GM12878 (cell line): ENCODE measurements around the gene IL1RAPL1. TPM values are rescaled to one million over a fixed set of nuclear protein-coding genes. Genes with fewer than 3 reads are reported as not detected.

Source experiments
- GABPA ChIP-seq: IDR thresholded peaks from 2 replicates; pipeline ENCODE4 v1.6.1; 2014; ENCODE audit warnings: antibody characterized with exemption, low read depth, mild to moderate bottlenecking, inconsistent platforms
- IKZF1 ChIP-seq: fragments of 450-650 bp; conservative IDR thresholded peaks from 2 replicates; pipeline ENCODE4 v1.6.1; 2017; ENCODE audit warnings: antibody characterized with exemption, mild to moderate bottlenecking
- KAT2A ChIP-seq: conservative IDR thresholded peaks from 2 replicates; pipeline ENCODE4 v1.6.1; 2011; ENCODE audit warnings: low read depth, low read length; ENCODE audit not compliant: control insufficient read depth
- NR2C1 ChIP-seq: fragments of 450-650 bp; IDR thresholded peaks from 2 replicates; pipeline ENCODE4 v1.6.1; 2017; ENCODE audit warnings: antibody characterized with exemption, mild to moderate bottlenecking, moderate library complexity
- TARDBP ChIP-seq: IDR thresholded peaks from 2 replicates; pipeline ENCODE4 v1.6.1; 2016; ENCODE audit warnings: borderline replicate concordance
- ZNF384 ChIP-seq: IDR thresholded peaks from 2 replicates; pipeline ENCODE4 v1.6.1; 2012; ENCODE audit warnings: low read depth, mild to moderate bottlenecking, low read length, improper control_type of control experiment, borderline replicate concordance
- ZNF687 ChIP-seq: fragments of 450-650 bp; IDR thresholded peaks from 2 replicates; pipeline ENCODE4 v1.6.1; 2017; ENCODE audit warnings: mild to moderate bottlenecking, moderate library complexity
- polyA plus RNA-seq, 11 experiments: library from polyadenylated mRNA; depleted of rRNA in 4 of 11; unstranded in 6 of 11; stranded (reverse) in 5 of 11; fragments of >200 nt; fragmentation: Nextera tagmentation in 4 of 11; fragmentation: Illumina TruSeq in 1 of 11; extraction: Ambion mirVana in 4 of 11; extraction: Trizol in 1 of 11; gene quantifications; 1 replicate in 1 of 11; 2 replicates in 10 of 11; pipeline versions ENCODE4 v1.2.1 to v1.2.3, GENCODE V29; 2011 to 2016; ENCODE audit warnings: inconsistent platforms in 2 of 11, missing spikeins in 2 of 11, low read depth in 1 of 11
- total RNA-seq, 4 experiments: library from RNA; depleted of rRNA in 3 of 4; stranded (reverse); fragments of >200 nt in 3 of 4; fragmentation: Illumina TruSeq in 1 of 4; extraction: Trizol in 1 of 4; gene quantifications; 2 replicates each; pipeline versions ENCODE4 v1.2.1 to v1.2.3, GENCODE V29; 2013 to 2021
- TF ChIP-seq, protein P1 (sequence below): fragments of 450-650 bp; IDR thresholded peaks from 2 replicates; pipeline ENCODE4 v1.6.1; 2016; ENCODE audit warnings: mild to moderate bottlenecking, moderate library complexity, borderline replicate concordance

Gene IL1RAPL1
- total and polyA plus RNA-seq, 10 of the 15 experiments (the other 5 are each of a cell fraction or from before 2014, with no cell fraction given), result not detected

DNA sequence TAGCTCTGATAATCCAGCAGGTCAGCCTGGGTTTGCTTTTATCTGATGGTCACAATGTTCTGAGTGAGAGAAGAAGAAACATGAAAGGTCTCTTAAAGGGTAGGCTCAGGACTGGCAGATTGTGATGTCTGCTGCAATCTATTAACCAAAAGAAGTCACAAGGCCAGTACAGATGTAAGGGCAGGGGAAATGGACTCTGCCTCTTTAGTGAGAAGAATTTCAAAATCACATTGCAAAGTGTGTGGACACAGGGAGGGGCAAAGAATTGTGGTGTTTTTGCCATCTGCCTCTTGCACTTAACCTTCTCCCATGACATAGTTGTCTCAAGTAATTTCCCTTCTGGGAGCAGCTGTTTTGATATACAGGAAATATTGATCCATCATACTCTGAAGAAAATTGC, 40.9 kb downstream of the IL1RAPL1 start (continued):
- TF ChIP-seq, protein P1, sequence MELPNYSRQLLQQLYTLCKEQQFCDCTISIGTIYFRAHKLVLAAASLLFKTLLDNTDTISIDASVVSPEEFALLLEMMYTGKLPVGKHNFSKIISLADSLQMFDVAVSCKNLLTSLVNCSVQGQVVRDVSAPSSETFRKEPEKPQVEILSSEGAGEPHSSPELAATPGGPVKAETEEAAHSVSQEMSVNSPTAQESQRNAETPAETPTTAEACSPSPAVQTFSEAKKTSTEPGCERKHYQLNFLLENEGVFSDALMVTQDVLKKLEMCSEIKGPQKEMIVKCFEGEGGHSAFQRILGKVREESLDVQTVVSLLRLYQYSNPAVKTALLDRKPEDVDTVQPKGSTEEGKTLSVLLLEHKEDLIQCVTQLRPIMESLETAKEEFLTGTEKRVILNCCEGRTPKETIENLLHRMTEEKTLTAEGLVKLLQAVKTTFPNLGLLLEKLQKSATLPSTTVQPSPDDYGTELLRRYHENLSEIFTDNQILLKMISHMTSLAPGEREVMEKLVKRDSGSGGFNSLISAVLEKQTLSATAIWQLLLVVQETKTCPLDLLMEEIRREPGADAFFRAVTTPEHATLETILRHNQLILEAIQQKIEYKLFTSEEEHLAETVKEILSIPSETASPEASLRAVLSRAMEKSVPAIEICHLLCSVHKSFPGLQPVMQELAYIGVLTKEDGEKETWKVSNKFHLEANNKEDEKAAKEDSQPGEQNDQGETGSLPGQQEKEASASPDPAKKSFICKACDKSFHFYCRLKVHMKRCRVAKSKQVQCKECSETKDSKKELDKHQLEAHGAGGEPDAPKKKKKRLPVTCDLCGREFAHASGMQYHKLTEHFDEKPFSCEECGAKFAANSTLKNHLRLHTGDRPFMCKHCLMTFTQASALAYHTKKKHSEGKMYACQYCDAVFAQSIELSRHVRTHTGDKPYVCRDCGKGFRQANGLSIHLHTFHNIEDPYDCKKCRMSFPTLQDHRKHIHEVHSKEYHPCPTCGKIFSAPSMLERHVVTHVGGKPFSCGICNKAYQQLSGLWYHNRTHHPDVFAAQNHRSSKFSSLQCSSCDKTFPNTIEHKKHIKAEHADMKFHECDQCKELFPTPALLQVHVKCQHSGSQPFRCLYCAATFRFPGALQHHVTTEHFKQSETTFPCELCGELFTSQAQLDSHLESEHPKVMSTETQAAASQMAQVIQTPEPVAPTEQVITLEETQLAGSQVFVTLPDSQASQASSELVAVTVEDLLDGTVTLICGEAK, result no peak
- TF ChIP-seq NR2C1, result no peak
- TF ChIP-seq ZNF687, result no peak
- TF ChIP-seq KAT2A, result no peak
- no peak for TF ChIP-seq TARDBP
- no peak for TF ChIP-seq IKZF1
- no peak for TF ChIP-seq ZNF384
- no peak for TF ChIP-seq GABPA
